ENCODE results near the gene IL1RN. TPM values are rescaled to one million over a fixed set of nuclear protein-coding genes. Genes with fewer than 3 reads are reported as not detected.
A peak's percentile ranks its signal among the peaks of the same experiment; 100 is the strongest.

Gene IL1RN
- polyA plus RNA-seq, 1 donor (not counting 4 experiments of a cell fraction or from before 2014, with no cell fraction given): 128 TPM

DNA sequence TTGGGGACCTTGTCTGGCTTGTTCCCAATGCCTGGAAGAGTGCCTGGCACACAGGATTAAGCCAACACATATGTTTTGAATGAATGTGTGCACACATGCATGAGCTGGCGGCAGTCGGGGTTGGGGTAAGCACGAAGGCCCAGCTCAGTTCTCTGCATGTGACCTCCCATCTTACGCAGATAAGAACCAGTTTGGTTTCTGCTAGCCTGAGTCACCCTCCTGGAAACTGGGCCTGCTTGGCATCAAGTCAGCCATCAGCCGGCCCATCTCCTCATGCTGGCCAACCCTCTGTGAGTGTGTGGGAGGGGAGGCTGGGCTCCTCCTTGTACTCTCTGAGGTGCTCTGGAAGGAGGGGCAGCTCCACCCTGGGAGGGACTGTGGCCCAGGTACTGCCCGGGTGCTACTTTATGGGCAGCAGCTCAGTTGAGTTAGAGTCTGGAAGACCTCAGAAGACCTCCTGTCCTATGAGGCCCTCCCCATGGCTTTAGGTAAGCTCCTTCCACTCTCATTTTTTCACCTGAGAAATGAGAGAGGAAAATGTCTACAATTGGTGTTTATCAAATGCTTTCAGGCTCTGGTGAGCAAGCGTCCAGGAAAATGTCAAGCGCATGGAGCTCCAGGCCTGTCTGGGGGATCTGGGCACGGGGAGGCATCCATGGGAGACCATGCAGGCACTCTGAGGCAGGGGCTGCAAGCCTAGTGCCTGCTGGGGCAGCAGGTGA, 9.7 kb upstream of the IL1RN start:
- Histone ChIP-seq H3K9ac (ENCODE audit: control insufficient read depth, extremely low read depth, insufficient read depth, low read length) (peak overlapping the region; percentile 89), H2AFZ (ENCODE audit: control insufficient read depth, low read length) (no peak overlapping the region), H3K4me3 (ENCODE audit: control insufficient read depth in 2 of 3, extremely low read depth in 1 of 3, insufficient read depth in 2 of 3, low read depth in 1 of 3, low read length in 3 of 3) (peak overlapping the region; percentile 71 to 75 (median 72)), H3K9me3 (ENCODE audit: control insufficient read depth, low read depth, low read length) (no peaks in the 10 kb centered on the region), H4K20me1 (ENCODE audit: control insufficient read depth, extremely low read depth, insufficient read depth, low read length) (no peaks in the 10 kb centered on the region), H3K27me3 (ENCODE audit: control insufficient read depth, extremely low read depth, insufficient read depth, low read length) (no peaks in the 10 kb centered on the region), H3K4me2 (ENCODE audit: control insufficient read depth, extremely low read depth, insufficient read depth, low read depth, low read length) (peak overlapping the region; percentile 88), H3K4me1 (ENCODE audit: control insufficient read depth, extremely low read depth, insufficient read depth, low read length) (peaks cover 68% of the 10 kb centered on the region), H3K27ac (ENCODE audit: control insufficient read depth, insufficient read depth, low read length) (peak overlapping the region; percentile 98), H3K79me2 (ENCODE audit: control insufficient read depth, insufficient read depth, low read length) (peaks cover 5% of the 10 kb centered on the region), H3K36me3 (ENCODE audit: control insufficient read depth in 2 of 2, extremely low read depth in 1 of 2, insufficient read depth in 2 of 2, low read length in 2 of 2) (no peaks in the 10 kb centered on the region), H3K9me1 (ENCODE audit: control insufficient read depth, extremely low read depth, insufficient read depth, low read length) (no peaks in the 10 kb centered on the region)
- DNase-seq (ENCODE audit: low read depth, low spot score) (peak; percentile 95), FAIRE-seq (peak; percentile 79)
- TF ChIP-seq, protein P1, sequence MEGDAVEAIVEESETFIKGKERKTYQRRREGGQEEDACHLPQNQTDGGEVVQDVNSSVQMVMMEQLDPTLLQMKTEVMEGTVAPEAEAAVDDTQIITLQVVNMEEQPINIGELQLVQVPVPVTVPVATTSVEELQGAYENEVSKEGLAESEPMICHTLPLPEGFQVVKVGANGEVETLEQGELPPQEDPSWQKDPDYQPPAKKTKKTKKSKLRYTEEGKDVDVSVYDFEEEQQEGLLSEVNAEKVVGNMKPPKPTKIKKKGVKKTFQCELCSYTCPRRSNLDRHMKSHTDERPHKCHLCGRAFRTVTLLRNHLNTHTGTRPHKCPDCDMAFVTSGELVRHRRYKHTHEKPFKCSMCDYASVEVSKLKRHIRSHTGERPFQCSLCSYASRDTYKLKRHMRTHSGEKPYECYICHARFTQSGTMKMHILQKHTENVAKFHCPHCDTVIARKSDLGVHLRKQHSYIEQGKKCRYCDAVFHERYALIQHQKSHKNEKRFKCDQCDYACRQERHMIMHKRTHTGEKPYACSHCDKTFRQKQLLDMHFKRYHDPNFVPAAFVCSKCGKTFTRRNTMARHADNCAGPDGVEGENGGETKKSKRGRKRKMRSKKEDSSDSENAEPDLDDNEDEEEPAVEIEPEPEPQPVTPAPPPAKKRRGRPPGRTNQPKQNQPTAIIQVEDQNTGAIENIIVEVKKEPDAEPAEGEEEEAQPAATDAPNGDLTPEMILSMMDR (optimal IDR thresholded peaks at IDR 0.05 in 1 of 3, IDR thresholded peaks at IDR 0.05 in 1 of 3, conservative IDR thresholded peaks at IDR 0.05 in 1 of 3; ENCODE audit: extremely low read depth in 1 of 3, insufficient read depth in 2 of 3, low read length in 3 of 3): no peak
- no peak for TF ChIP-seq EZH2 (IDR thresholded peaks at IDR 0.05; ENCODE audit: low read length)
- dilution Hi-C loops (cut with MboI; ENCODE audit: extremely low pct_ligation_motif_present, low sequenced_read_pairs): no loop called here

- no peak overlapping the region for H2AFZ ChIP-seq (ENCODE audit: control insufficient read depth, low read length)
- no peaks in the 10 kb centered on the region for H3K9me3 ChIP-seq (ENCODE audit: control insufficient read depth, low read depth, low read length)
- DNase-seq (ENCODE audit: low read depth, low spot score) (no peak), FAIRE-seq (no peak)
- dilution Hi-C loops (cut with MboI; ENCODE audit: extremely low pct_ligation_motif_present, low sequenced_read_pairs): no loop called here
- no peaks in the 10 kb centered on the region for H3K27me3 ChIP-seq (ENCODE audit: control insufficient read depth, extremely low read depth, insufficient read depth, low read length)
- peak overlapping the region; percentile 89 for H3K9ac ChIP-seq (ENCODE audit: control insufficient read depth, extremely low read depth, insufficient read depth, low read length)
- no peaks in the 10 kb centered on the region for H4K20me1 ChIP-seq (ENCODE audit: control insufficient read depth, extremely low read depth, insufficient read depth, low read length)
- peaks cover 68% of the 10 kb centered on the region for H3K4me1 ChIP-seq (ENCODE audit: control insufficient read depth, extremely low read depth, insufficient read depth, low read length)
- peak overlapping the region; percentile 71 to 75 (median 72) for H3K4me3 ChIP-seq (ENCODE audit: control insufficient read depth in 2 of 3, extremely low read depth in 1 of 3, insufficient read depth in 2 of 3, low read depth in 1 of 3, low read length in 3 of 3)
- H3K4me2 ChIP-seq (ENCODE audit: control insufficient read depth, extremely low read depth, insufficient read depth, low read depth, low read length): peak overlapping the region; percentile 88
- H3K27ac ChIP-seq (ENCODE audit: control insufficient read depth, insufficient read depth, low read length): peak overlapping the region; percentile 98
- no peaks in the 10 kb centered on the region for H3K9me1 ChIP-seq (ENCODE audit: control insufficient read depth, extremely low read depth, insufficient read depth, low read length)
- peaks cover 0 to under 1% of the 10 kb centered on the region in 2 experiments for H3K36me3 ChIP-seq (ENCODE audit: control insufficient read depth in 2 of 2, extremely low read depth in 1 of 2, insufficient read depth in 2 of 2, low read length in 2 of 2)
- peaks cover 5% of the 10 kb centered on the region for H3K79me2 ChIP-seq (ENCODE audit: control insufficient read depth, insufficient read depth, low read length)
- TF ChIP-seq, protein P1 (optimal IDR thresholded peaks at IDR 0.05 in 1 of 3, IDR thresholded peaks at IDR 0.05 in 1 of 3, conservative IDR thresholded peaks at IDR 0.05 in 1 of 3; ENCODE audit: extremely low read depth in 1 of 3, insufficient read depth in 2 of 3, low read length in 3 of 3): no peak
- no peak for TF ChIP-seq EZH2 (IDR thresholded peaks at IDR 0.05; ENCODE audit: low read length)
These were observed 9.1 kb upstream of the IL1RN start for GRCh38 chr2:113118263-113118657.
